ENCODE measurements around the gene EXT2.

EXT2 gene

DNA sequence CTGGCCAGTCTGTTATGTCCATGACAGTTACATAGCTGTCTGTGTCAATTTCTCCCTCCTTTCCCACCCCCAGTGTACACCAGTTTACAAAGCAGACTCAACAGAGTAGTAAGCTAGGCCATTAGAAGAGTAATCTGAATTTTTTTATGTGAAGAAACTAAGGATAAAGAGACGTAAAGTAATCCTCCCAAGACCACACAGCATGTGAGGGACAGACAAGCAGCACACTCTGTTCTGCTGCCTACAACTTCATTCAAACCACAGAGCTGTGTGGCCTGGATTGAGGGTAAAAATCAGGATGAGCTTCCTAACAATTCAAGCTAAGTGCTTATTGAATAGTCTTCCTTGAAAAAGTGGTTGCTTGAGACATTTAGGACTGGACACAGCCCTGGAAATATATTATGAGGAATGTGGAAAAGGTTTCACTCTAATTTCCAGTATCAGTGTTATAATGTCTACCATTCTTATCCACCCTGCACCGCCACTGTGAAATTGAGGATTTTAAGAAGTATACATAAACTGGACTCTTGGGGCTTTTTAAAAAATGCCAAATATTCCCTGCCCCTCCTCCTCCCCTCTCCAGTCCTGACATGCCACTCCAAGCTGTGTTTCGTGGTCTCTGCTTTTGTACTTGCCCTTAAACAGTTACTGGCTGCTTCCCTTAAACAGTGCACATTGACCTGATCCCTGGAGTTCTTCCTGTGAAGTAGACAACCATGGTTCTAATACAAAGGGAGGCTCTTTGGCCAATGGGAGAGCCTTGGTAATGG is 40.9 kb downstream of the EXT2 start:
- DNase-seq = no peak

DNA sequence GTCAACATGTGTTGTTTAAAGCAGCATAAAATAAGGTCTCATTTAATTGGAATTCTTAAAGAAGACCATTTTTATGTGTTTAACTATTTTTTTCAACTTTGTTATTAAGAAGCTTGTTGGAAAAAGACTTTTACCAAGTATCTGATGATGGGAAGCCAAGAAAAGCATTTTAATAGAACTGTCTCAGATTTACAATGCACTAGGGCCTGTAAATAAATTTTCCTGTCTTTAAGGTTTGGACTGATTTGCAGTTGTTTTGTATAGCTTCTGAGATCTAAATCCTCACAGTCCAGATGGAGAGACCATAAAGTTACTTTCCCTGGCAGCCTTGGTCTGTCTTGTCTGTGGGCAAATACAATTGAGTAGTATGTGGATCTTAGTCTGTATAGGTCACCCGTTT is 41.6 kb downstream of the EXT2 start:
- no peak for DNase-seq

DNA sequence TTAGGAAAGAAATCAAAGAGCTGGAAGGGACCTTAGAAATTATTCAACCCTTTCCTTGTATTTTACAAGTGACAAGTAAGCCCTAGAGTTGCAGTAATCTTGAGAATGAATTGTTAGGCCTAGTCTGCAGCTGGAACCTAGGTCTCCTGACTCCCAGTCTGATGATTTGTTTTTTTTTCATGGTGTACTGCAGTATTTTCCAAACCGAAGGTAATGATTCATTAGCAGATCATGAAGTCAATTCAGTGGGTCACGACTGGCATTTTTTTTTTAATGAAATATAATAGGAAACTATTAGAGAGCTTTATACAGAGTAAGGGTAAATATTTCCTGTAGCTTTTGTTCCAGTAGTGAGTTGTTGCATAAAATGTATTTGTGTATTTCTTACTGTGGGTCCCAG is 42.8 kb downstream of the EXT2 start:
- DNase-seq = no peak

DNA sequence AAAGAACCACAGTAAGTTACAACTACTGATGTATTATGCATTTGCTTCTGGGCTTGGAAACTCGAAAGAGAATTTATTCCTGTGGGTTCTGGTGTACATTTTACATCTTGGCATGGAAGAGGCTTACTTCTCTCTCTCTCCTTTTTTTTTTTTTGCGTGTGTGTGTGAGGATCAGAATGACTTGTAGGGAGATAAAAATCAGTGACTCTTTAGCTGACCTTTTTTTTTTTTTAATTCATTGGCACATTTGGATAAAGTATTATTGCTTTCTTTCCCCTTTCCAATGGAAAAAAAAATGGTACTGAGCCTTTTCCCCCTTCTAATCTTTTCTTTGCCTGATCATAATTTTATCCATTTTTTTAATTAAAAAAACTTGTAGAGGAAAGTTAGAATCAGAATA is 43.5 kb downstream of the EXT2 start:
- no peak for DNase-seq

DNA sequence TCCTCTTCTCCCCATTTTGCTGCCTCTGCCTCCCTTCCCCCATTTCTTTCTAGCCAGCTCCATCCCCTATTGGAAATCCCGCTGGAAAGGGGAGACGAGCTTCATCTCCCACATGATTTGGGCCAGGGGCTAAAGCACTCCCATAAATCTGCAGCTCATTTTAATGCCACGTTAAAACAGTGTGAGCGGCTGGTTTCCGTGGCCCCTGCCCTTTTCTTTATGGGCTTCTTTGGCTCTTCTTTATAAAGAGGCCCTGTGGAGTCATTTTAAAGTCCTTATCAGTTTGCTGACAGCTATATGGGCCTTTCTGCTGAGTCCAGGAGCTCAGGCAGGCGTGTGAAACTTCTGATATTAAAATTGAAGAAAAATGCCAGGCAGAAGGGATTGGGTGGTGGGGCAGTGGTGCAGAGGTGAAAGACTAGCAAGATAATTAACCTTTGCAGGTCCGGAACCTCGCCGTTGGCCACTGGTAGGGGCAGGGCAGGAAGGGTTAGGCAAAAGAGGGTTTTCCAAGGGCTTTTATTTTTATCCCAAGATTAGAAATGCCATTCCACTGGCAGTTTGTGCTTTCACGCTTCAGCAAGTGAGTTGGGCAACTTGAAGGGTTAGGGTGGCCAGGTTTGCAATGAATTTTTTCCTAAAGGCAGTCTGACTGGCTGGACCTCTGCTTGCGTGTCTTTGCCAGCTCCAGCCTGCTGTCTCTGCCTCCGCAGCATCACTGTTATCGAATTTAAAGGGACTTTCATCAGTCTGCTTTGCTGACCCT is 44.3 kb downstream of the EXT2 start:
- no peak for DNase-seq

DNA sequence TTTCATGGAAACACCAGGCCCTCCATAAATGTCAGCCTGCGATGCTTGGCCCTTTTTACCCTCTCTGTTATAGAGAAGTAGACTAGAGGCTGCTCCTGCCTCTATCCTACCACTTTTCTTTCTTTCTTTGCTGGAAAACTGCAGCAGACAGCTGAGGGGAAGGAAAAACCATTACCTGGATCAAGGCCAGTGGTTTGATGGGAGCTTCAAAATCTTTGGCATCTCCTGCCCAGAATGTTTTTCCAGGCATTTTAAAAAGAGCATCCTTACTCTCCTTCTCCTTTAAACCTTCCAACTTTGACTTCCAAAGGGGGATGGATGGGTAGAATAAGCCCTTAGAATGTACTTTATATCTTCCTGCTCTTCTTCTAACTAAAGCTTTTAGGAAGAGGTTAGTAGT is 44.9 kb downstream of the EXT2 start:
- no peak for DNase-seq

DNA sequence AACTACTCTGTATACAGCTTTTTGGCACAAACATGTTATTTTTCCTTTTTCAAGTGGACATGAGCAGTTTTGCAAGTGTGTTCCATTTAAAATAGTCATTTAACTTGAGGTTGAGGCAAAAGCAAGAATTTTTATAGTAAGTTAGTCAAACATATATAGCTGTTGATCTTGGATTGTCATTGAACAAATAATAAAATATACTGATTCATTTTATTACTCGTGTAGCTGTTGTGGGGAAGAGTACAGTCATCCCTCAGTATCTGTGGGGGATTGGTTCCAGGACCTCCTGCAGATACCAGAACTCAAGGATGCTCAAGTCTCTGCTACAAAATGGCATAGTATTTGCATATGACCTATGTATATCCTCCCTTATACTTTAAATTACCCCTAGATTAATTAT is 45.3 kb downstream of the EXT2 start:
- no peak for DNase-seq

DNA sequence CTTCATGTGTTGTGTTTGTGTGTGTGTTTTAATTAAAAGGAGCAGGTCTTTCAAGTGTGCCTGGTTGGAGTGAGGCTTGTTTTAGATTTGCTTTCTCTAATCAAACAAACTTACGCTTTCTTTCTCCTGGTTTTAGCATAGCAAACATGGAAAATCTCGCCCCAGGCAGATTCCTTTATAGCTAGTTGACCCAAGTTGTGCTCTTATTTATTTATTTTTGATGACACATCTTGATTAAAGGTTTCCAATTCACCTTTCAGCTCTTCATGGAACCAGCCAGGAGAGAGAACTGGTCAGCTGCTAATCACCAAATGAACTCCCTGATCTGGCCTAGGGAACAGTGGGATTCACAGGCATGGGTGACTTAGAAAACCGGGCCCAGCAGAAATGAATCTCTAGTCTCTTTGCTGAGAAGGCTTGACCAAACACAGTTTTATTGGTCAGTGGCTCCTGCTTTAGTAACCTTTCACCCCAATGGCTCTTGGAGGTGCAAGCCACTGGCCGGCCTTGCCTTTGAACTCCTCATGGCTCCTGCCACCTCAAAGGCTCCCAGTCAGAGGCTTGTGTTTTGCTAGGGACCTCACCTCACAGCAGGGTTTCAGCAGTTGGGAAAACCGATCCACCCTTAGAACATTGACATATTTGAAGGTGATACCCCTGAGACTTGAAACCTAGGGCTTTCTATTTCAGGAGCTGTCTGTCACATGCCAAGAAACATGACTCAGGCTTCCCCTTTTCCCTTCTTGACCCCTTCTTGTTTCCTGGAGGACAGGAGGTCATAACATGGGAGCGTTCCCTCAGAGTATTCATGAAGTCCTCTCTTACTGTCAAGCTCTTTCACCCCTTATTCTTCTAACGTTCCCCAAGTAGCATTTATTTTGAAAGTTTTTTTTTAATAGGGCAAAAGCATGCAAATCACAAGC is 48.8 kb downstream of the EXT2 start:
- no peak for DNase-seq

DNA sequence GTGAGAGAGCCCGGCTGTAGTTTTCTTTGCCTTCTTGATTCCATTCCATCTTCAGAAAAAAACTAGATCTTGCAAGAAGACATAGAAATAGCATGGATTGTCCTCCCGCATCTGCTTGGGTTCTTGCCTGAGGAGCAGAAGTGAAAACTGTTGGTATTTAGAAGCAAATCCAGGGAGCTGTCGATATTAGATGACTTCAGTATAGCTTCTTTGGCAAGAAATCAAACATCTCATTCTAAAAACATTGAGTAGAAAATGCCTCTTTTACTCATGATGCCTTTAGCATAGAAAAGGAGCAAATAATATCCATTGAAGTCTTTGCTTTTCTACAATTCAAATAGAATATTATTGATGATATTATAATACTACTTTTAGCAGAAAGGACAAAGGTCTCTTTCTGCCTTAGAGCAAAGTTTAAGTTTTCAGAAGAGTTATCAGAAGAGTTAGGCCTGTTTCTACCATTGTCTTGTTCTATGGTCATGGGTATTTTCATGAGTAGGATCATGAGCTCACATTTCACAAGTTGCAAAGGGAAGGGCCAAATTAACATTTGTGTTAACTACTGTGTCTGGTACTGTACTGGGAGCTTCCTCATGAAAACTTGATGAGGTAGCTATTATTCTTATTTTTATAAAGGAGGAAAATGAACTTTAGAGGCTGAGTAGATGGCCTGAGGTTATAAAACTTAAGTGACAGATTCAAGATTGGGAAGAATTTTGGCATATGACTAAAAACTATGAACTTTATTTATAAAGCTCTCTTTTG is 49.7 kb downstream of the EXT2 start:
- DNase-seq = no peak

DNA sequence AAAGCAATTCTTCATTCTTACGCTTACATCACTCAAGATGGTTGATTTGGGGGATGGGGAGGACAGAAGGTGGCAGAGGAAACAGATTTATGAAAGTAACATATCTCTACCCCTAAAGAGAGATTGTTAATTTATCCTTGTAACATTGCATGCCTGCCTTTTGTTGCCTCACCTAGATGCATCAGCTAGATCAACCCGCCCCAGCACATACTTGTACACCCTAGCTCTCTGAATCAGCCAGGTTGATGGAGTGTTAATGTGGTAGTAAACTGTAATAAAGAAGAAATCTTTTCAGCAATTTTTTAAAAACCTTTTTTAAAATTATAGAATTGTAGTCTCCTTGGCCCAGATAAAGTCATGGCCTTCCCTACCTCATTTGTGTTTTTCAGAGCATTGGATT is 51.5 kb downstream of the EXT2 start:
- DNase-seq = no peak

DNA sequence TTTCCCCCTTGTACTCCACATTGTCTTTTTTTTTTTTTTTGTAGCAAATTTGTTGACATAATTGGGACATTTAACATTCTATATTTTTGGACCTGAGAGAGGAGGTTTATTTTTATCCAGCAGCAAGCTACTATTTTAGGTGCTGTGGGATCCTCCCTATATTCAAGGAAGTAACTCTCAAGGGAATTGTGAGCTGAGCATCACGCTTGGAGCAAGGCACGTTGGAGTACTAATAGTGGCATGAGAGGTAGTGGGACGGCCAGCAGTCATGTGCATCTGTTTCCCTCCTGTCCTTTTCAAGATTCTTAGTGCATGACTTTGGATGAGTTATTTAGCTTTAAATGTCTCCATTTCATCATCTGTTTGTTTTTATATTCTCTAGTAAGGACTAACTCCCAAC is 52.3 kb downstream of the EXT2 start:
- DNase-seq = no peak

DNA sequence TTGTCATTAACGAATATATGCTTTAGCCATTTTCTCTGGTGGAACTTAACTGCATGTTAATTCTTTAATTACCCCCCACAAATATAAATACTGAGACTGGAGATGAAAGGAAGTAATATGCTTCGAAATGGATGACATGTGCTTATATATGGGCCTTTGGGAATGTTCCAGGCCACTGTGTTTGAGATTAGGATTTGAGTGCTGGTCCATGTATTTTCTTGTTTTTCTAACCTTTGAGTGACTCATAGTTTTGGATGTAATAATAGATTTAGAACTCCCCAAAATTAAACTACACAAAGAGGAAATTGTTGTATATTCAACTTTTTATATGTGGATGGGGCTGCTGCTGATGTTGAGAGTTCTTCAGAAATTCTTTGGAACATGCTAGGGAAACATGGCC is 54.2 kb downstream of the EXT2 start:
- no peak for DNase-seq

DNA sequence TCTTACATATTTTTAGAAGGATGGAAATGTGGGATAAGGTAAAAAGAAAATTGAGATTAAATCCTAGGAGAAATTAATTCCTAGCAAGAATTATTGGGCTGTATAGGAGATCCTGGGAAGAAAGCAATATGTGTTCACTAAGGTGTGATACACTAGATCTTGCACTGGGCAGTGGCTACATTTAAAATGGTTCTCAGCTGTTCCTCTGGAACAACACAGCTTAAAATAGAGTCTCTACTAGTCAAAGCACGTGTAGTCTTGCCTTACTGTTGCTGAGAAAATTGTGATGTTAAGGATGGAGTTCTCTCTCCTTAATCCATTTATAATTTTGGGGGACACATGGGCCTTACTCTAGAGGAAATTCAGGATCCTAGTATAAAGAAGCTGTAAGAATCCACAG is 54.9 kb downstream of the EXT2 start:
- DNase-seq = no peak

DNA sequence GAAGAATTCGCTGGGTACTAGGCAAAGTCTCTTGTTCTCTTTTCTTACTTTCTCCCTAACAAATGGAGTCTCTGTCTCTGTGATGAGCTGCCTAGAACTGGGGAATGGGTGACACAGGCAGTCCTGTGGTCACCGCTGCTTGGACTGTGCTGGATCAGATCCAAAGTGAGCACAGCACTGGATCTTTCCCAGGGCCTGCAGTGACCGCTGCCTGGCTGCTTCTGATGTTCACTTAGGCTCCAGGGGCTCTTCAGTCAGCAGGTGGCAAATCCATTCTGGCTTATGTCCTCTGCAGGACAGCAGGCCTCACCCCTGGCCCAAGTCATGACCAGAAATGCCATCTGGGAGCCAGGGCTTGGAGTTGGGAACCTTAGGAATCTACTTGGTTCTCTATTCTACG is 61.5 kb downstream of the EXT2 start:
- no peak for DNase-seq

DNA sequence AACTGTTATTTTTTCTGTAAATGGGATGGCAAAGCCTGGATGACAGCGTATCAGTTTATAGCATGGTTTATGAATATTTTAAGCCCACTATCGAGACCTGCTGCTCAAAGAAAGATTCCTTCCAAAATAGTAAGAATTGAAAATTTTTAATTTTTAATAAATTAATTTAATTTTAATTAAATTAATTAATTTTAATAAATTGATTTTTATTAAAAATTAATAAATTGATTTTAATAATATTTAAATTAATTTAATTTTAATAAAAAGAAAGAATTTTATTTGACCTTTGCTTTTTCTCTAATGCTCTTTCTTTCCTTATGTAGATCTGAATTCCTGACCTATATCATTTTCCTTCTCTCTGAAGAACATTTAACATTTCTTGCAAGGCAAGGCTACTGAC is 62.9 kb downstream of the EXT2 start:
- no peak for DNase-seq

DNA sequence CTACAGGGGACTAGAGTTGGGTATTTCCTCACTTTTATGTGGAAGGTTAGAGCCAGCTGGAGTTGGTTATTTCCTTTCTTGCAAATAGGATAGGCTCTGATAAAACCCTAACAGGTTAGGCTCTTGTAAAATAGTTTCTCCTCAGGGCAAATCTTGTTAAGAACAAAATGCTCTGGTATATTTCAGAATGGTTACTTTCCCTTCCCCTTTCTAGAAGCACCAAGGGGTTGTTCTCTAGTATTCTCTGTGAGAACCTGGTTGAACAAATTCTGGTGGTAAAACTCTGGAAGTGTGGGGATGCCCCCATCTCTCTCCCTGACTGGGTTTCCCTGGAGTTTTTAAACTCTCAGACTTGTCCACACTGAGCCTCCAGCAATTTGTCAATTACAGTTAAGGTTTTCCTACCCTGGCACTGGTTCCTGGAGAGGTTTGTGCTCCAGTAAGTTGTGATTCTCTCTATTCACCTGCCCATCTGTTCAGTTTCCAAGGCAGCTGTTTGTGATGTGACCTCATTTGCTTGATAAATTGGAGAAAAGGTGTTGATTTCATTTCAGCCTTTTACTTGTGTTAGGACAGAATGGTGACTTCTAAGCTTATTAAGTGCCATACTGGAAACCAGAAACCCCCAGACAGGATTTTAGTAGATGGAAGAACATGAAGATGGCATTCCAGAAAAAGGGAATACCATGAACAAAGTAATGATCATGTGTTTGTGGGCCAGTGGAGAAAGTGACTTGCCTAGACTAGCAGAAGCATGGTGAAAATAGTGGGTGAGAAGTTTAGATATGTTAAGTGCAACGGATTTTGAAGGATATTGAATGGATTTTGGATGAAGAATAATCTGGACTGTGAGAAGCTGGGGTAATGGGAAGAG is 64.6 kb downstream of the EXT2 start:
- DNase-seq = no peak

DNA sequence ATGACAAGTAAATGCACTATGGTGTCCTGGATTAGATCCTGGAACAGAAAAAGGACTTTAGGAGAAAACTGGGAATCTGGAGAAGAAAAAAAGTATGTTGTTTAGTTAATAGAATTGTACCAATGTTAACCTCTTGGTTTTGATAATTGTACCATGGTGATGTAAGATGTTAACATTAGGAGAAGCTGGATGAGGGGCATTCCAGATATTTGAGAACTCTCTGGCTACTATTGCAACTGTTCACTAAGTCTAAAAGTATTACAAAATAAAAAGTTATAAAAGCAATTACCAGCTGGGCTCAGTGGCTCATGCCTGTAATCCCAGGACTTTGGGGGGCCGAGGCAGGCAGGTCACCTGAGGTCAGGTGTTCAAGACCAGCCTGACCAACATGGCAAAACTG is 66.5 kb downstream of the EXT2 start:
- no peak for DNase-seq

DNA sequence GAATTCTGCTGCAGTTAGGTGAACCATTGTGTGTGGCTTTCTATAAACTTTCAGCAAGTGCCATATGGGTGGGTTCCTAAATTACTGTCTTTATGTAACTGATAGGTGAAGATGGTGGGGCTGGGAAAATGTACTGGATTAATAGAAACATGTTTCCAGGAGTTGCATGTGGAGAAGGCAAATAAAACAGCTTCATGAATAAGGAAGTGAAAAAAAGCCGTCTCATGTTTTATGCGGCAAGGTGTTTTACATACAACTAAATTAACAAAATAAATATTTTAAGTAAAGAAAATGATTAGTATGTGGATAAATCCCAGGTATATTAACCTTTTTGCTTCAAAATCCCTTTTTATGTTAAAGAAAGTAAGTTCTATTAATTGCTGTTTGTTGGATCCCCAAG is 67.2 kb downstream of the EXT2 start:
- DNase-seq = no peak

DNA sequence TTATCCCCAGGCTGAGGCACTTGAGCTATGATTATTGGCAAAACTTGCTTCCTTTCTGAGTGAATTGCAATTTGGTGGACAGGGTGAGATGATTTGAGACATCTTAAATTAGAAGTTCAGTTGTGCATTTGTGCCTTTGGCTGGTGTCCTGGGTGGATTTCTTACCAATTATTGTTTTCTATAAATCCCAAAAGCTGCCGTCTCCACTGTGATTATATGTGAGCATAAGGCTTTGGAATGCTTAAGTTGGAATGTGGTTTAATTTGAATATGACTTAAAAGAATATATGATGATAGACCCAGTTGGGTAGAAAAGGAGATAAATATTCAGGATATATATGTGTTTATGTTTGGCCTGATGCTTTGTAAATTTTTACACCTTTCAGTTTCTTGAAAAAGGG is 70.0 kb downstream of the EXT2 start:
- no peak for DNase-seq

DNA sequence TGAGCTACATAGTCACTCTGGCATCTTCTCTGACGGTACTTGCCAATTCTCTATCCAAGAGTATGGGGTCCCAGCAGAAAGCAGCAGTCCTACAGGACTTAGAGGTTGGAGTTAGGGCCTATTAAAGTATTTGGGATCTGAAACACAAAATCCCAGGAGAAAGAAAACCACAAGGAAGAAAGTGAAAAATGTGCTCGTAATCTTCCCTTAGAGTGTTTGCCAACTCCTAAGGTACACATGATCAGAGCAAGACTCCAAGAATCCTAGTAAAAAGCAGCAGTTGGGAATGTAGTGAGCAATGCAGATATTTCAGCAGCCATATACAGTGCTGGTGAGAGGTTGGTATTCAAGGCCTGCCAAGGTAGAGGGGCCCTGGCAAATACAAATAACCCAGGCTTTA is 71.6 kb downstream of the EXT2 start:
- no peak for DNase-seq

DNA sequence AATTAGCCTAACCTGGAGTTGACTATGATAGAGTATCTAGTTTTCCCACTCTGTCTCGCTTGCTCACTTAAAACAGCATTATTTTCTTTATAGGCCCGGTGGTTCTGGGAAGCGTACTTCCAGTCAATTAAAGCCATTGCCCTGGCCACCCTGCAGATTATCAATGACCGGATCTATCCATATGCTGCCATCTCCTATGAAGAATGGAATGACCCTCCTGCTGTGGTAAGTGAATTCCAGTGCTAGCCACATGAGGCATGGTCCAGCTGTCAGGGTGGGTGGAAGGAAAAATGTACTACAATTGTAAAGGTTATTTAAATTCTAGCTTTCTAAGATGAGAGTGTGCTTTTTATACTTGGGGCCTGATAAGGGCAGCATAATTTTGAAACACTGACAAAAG is 76.0 kb downstream of the EXT2 start:
- DNase-seq = no peak

DNA sequence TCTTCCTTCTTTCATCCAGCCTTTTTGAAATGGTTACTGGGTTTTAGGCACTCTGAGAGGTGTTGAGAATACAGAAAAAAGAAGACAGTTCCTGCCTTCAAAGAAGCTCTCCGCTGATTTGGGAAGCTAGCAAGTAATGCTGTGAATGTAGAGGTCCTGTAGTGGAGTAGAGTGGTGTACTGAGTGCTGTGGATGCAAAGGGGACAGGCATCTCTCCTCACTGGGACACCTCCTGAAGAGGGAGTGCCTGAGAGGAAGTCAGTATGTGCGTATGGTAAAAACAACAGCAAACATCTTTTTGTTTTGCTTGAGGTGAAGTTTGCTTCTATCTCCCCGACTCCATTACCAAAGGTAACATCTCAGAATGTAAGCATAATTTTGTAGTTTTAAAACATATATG is 77.5 kb downstream of the EXT2 start:
- DNase-seq = no peak
